ENCODE results near the gene NPHP1. TPM values are rescaled to one million over a fixed set of nuclear protein-coding genes. Genes with fewer than 3 reads are reported as not detected.
"Not testable (repeated sequence)": the region's sequence is repeated elsewhere in the genome, so short reads cannot be mapped to it uniquely, and the experiment has no call there.

NPHP1 gene
- total RNA-seq, 6 experiments from 2014 or later, result 5.5 to 8.7 (median 6.3) TPM

DNA sequence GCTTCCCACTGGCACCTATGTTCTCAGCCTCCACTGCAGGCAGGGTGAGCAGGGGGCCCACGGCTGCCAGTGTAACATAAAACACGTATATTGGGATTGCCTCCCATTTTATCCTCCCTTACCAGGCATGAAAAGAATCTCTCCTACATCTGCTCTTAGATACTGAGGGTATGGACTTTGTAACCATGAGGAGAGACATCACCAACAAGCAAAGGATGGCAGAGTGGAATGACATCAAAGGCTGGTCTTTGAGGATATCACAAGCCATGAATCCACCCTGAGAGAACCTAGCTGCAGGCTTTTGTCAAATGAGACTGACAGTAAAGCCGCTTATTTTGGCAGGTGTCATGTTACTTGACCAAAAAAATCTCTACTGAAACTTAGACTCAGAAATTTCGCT lies 7.4 kb downstream of the NPHP1 start:
- H3K4me3 Mint-ChIP-seq, result no peak overlapping the region
- no peak overlapping the region for H3K27ac Mint-ChIP-seq
- no peaks in the 10 kb centered on the region for H3K9me3 Mint-ChIP-seq
- DNase-seq, result no peak
- no peaks in the 10 kb centered on the region; the same call in none of the 2 replicates for H3K27me3 Mint-ChIP-seq (ENCODE audit: insufficient read depth)
- TF ChIP-seq, protein P1, sequence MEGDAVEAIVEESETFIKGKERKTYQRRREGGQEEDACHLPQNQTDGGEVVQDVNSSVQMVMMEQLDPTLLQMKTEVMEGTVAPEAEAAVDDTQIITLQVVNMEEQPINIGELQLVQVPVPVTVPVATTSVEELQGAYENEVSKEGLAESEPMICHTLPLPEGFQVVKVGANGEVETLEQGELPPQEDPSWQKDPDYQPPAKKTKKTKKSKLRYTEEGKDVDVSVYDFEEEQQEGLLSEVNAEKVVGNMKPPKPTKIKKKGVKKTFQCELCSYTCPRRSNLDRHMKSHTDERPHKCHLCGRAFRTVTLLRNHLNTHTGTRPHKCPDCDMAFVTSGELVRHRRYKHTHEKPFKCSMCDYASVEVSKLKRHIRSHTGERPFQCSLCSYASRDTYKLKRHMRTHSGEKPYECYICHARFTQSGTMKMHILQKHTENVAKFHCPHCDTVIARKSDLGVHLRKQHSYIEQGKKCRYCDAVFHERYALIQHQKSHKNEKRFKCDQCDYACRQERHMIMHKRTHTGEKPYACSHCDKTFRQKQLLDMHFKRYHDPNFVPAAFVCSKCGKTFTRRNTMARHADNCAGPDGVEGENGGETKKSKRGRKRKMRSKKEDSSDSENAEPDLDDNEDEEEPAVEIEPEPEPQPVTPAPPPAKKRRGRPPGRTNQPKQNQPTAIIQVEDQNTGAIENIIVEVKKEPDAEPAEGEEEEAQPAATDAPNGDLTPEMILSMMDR (IDR thresholded peaks at IDR 0.05), result no peak
- H3K4me1 Mint-ChIP-seq (ENCODE audit: low read depth), result no peaks in the 10 kb centered on the region
- H3K36me3 Mint-ChIP-seq (ENCODE audit: low read depth), result no peaks in the 10 kb centered on the region

DNA sequence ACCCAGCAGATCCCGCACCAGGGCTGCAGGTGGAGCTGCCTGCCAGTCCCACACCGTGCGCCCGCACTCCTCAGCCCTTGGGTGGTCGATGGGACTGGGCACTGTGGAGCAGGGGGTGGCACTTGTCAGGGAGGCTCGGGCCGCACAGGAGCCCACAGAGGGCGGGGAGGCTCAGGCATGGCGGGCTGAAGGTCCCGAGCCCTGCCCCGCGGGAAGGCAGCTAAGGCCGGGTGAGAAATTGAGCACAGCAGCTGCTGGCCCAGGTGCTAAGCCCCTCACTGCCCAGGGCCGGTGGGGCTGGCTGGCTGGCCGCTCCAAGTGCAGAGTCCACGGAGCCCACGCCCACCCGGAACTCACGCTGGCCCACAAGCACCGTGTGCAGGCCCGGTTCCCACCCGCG lies 14.6 kb downstream of the NPHP1 start:
- not testable (repeated sequence) for H3K4me1 Mint-ChIP-seq (ENCODE audit: low read depth); DNase-seq; H3K27ac Mint-ChIP-seq; H3K27me3 Mint-ChIP-seq (ENCODE audit: insufficient read depth); H3K4me3 Mint-ChIP-seq
- peaks cover 29% of the 10 kb centered on the region for H3K36me3 Mint-ChIP-seq (ENCODE audit: low read depth)
- H3K9me3 Mint-ChIP-seq, result peaks cover 26% of the 10 kb centered on the region

DNA sequence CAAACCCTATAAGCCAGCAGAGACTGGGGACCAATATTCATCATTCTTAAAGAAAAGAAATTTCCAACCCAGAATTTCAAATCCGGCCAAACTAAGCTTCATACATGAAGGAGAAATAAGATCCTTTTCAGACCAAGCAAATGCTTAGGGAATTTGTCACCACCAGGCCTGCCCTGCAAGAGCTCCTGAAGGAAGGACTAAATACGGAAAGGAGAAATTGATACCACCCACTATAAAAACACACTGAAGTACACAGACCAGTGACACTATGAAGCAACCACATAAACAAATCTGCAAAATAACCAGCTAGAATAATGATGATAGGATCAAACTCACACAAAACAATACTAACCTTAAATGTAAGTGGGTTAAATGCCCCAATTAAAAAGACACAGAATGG lies 22.4 kb downstream of the NPHP1 start:
- Mint-ChIP-seq H3K4me3 (no peak overlapping the region), H3K36me3 (ENCODE audit: low read depth) (peaks cover 36% of the 10 kb centered on the region), H3K4me1 (ENCODE audit: low read depth) (peaks cover 6% of the 10 kb centered on the region), H3K27me3 (ENCODE audit: insufficient read depth) (no peaks in the 10 kb centered on the region; the same call in none of the 2 replicates), H3K27ac (no peak overlapping the region), H3K9me3 (peaks cover 35% of the 10 kb centered on the region)
- no peak for DNase-seq
- TF ChIP-seq, protein P1 (IDR thresholded peaks at IDR 0.05), result no peak

DNA sequence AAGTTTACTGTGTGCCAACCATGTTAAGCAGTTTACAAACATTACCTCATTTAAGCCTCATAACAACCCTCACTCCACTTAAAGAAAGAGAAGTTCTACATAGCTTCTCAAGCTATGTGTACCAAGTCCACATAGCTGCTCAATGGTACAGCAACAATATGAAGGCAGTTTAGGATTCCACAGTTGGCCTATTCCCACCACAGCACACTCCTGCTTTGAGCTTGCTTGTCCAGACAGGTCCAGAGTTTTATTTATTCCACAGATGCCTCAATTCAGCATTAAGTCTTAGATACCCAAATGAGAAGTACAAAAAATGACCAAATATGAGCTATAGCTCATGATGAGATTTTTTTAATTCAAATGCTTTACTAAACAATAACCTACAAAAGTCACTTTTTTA lies 24.8 kb downstream of the NPHP1 start:
- Mint-ChIP-seq H3K27me3 (ENCODE audit: insufficient read depth) (no peaks in the 10 kb centered on the region; the same call in 1 of the 2 replicates), H3K4me1 (ENCODE audit: low read depth) (peaks cover 6% of the 10 kb centered on the region), H3K27ac (no peak overlapping the region), H3K9me3 (peaks cover 28% of the 10 kb centered on the region), H3K4me3 (no peak overlapping the region), H3K36me3 (ENCODE audit: low read depth) (peaks cover 28% of the 10 kb centered on the region)
- TF ChIP-seq, protein P1 (IDR thresholded peaks at IDR 0.05), result no peak
- DNase-seq, result no peak

- peak; percentile 41 for DNase-seq
- H3K27me3 Mint-ChIP-seq (ENCODE audit: insufficient read depth), result no peaks in the 10 kb centered on the region; the same call in none of the 2 replicates
- H3K27ac Mint-ChIP-seq, result no peak overlapping the region
- H3K9me3 Mint-ChIP-seq, result no peaks in the 10 kb centered on the region
- H3K4me3 Mint-ChIP-seq, result no peak overlapping the region
- TF ChIP-seq, protein P1 (IDR thresholded peaks at IDR 0.05), result no peak
- no peaks in the 10 kb centered on the region for H3K36me3 Mint-ChIP-seq (ENCODE audit: low read depth)
- peaks cover 20% of the 10 kb centered on the region for H3K4me1 Mint-ChIP-seq (ENCODE audit: low read depth)
Measured at GRCh38 chr2:110173523-110173922, 31.3 kb downstream of the NPHP1 start.

- H3K9me3 Mint-ChIP-seq, result no peaks in the 10 kb centered on the region
- no peaks in the 10 kb centered on the region; the same call in none of the 2 replicates for H3K27me3 Mint-ChIP-seq (ENCODE audit: insufficient read depth)
- no peak overlapping the region for H3K27ac Mint-ChIP-seq
- TF ChIP-seq, protein P1 (IDR thresholded peaks at IDR 0.05), result no peak
- DNase-seq, result no peak
- H3K36me3 Mint-ChIP-seq (ENCODE audit: low read depth), result no peaks in the 10 kb centered on the region
- peaks cover 14% of the 10 kb centered on the region for H3K4me1 Mint-ChIP-seq (ENCODE audit: low read depth)
- H3K4me3 Mint-ChIP-seq, result no peak overlapping the region
Measured at GRCh38 chr2:110172506-110172905, 32.3 kb downstream of the NPHP1 start.
